Measurements from ENCODE around the gene ARHGEF37.

The ARHGEF37 gene

GRCh38 chr5:149598966-149599365 is 17.7 kb downstream of the ARHGEF37 start:
- no peak overlapping the region for H2BK15ac ChIP-seq (ENCODE audit: low read depth, poor library complexity, severe bottlenecking)
- no peak overlapping the region for H3K14ac ChIP-seq (ENCODE audit: low read length in 2 of 2)
- no peak overlapping the region for H2BK120ac ChIP-seq (ENCODE audit: low read depth, low read length)
- no peak overlapping the region for H4K91ac ChIP-seq (ENCODE audit: low read length)
- no peak overlapping the region for H3K27ac ChIP-seq (ENCODE audit: low read length, poor library complexity, severe bottlenecking)
- no peak overlapping the region for H3K18ac ChIP-seq (ENCODE audit: low read depth in 1 of 2, low read length in 2 of 2)
- H2BK5ac ChIP-seq (ENCODE audit: low read depth, low read length, poor library complexity, severe bottlenecking) = no peak overlapping the region
- peaks cover 0 to 27% of the 10 kb centered on the region in 2 experiments for H3K36me3 ChIP-seq (ENCODE audit: control insufficient read depth in 1 of 2, insufficient read depth in 2 of 2, low read depth in 1 of 2, low read length in 2 of 2)
- no peak for DNase-seq
- no peak overlapping the region for H4K8ac ChIP-seq (ENCODE audit: low read length)
- no peak overlapping the region for H3K4me2 ChIP-seq (ENCODE audit: low read length, poor library complexity, severe bottlenecking)
- no peaks in the 10 kb centered on the region for H3K27me3 ChIP-seq (ENCODE audit: control insufficient read depth in 1 of 2, insufficient read depth in 1 of 2, low read length in 2 of 2)
- 89% methylated on average over 3 of the region's 3 CpGs for WGBS
- H3K4me3 ChIP-seq (ENCODE audit: insufficient read depth in 1 of 2, low read depth in 1 of 2, low read length in 2 of 2) = no peak overlapping the region
- peaks cover 7% of the 10 kb centered on the region for H3K4me1 ChIP-seq (ENCODE audit: control insufficient read depth, insufficient read depth, low read depth, low read length)
- no peak overlapping the region for H3K23ac ChIP-seq (ENCODE audit: low read length in 2 of 2)
- H3K79me1 ChIP-seq (replicated peaks; ENCODE audit: low read length, poor library complexity, severe bottlenecking) = peaks cover 8% of the 10 kb centered on the region
- no peak overlapping the region for H2AK5ac ChIP-seq (ENCODE audit: low read length, severe bottlenecking)
- no peak overlapping the region for H3K4ac ChIP-seq (ENCODE audit: low read depth in 1 of 2, low read length in 2 of 2)
- H2BK12ac ChIP-seq (ENCODE audit: low read length in 2 of 2) = no peak overlapping the region
- no peak overlapping the region for H3K9ac ChIP-seq (ENCODE audit: low read length)
- H2AFZ ChIP-seq (ENCODE audit: low read depth, low read length) = no peak overlapping the region
- H3K9me3 ChIP-seq (ENCODE audit: control insufficient read depth, low read length) = no peaks in the 10 kb centered on the region

- Histone ChIP-seq H3K14ac (ENCODE audit: low read length in 2 of 2) (no peak overlapping the region), H3K9me3 (ENCODE audit: control insufficient read depth, low read length) (no peaks in the 10 kb centered on the region), H2BK15ac (ENCODE audit: low read depth, poor library complexity, severe bottlenecking) (no peak overlapping the region), H3K27ac (ENCODE audit: low read length, poor library complexity, severe bottlenecking) (no peak overlapping the region), H3K4ac (ENCODE audit: low read depth in 1 of 2, low read length in 2 of 2) (no peak overlapping the region), H3K4me1 (ENCODE audit: control insufficient read depth, insufficient read depth, low read depth, low read length) (peaks cover 6% of the 10 kb centered on the region), H3K18ac (ENCODE audit: low read depth in 1 of 2, low read length in 2 of 2) (no peak overlapping the region), H2BK120ac (ENCODE audit: low read depth, low read length) (no peak overlapping the region), H4K91ac (ENCODE audit: low read length) (no peak overlapping the region), H3K27me3 (ENCODE audit: control insufficient read depth in 1 of 2, insufficient read depth in 1 of 2, low read length in 2 of 2) (no peaks in the 10 kb centered on the region), H3K79me1 (replicated peaks; ENCODE audit: low read length, poor library complexity, severe bottlenecking) (peaks cover 6% of the 10 kb centered on the region), H2BK12ac (ENCODE audit: low read length in 2 of 2) (no peak overlapping the region), H2AK5ac (ENCODE audit: low read length, severe bottlenecking) (no peak overlapping the region), H3K23ac (ENCODE audit: low read length in 2 of 2) (no peak overlapping the region), H3K36me3 (ENCODE audit: control insufficient read depth in 1 of 2, insufficient read depth in 2 of 2, low read depth in 1 of 2, low read length in 2 of 2) (peaks cover 0 to 27% of the 10 kb centered on the region in 2 experiments), H2BK5ac (ENCODE audit: low read depth, low read length, poor library complexity, severe bottlenecking) (no peak overlapping the region), H2AFZ (ENCODE audit: low read depth, low read length) (no peak overlapping the region), H4K8ac (ENCODE audit: low read length) (no peak overlapping the region), H3K9ac (ENCODE audit: low read length) (no peak overlapping the region), H3K4me3 (ENCODE audit: insufficient read depth in 1 of 2, low read depth in 1 of 2, low read length in 2 of 2) (no peak overlapping the region), H3K4me2 (ENCODE audit: low read length, poor library complexity, severe bottlenecking) (no peak overlapping the region)
- 100% methylated on average over 1 of the region's 4 CpGs for WGBS
- no peak for DNase-seq
Observed at GRCh38 chr5:149599375-149599774, 18.1 kb downstream of the ARHGEF37 start.

DNA sequence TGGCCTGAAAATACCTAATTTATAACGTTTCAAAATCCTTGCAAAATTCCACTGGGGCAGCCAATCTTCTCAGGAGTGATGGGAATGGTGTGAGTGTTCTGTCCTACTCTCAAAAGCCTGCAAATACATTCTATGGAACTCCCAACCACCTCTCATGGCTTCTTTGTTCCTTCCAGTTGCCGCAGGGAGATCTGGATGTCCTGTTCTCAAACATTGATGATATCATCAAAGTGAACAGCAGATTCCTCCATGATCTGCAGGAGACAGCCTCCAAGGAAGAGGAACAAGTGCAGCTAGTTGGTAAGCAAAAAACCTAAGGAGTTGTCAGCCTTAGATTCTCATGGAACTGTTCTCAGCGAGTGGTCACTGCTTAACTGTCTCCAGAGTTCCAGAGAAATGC is 19.6 kb downstream of the ARHGEF37 start:
- H4K91ac ChIP-seq (ENCODE audit: low read length) = no peak overlapping the region
- no peak overlapping the region for H3K23ac ChIP-seq (ENCODE audit: low read length in 2 of 2)
- no peak overlapping the region for H4K8ac ChIP-seq (ENCODE audit: low read length)
- H2BK120ac ChIP-seq (ENCODE audit: low read depth, low read length) = no peak overlapping the region
- H3K27ac ChIP-seq (ENCODE audit: low read length, poor library complexity, severe bottlenecking) = no peak overlapping the region
- peaks cover 0 to 27% of the 10 kb centered on the region in 2 experiments for H3K36me3 ChIP-seq (ENCODE audit: control insufficient read depth in 1 of 2, insufficient read depth in 2 of 2, low read depth in 1 of 2, low read length in 2 of 2)
- H3K9ac ChIP-seq (ENCODE audit: low read length) = no peak overlapping the region
- DNase-seq = no peak
- no peak overlapping the region for H3K4me3 ChIP-seq (ENCODE audit: insufficient read depth in 1 of 2, low read depth in 1 of 2, low read length in 2 of 2)
- H3K4me1 ChIP-seq (ENCODE audit: control insufficient read depth, insufficient read depth, low read depth, low read length) = peaks cover 4% of the 10 kb centered on the region
- H2BK15ac ChIP-seq (ENCODE audit: low read depth, poor library complexity, severe bottlenecking) = no peak overlapping the region
- no peaks in the 10 kb centered on the region for H3K9me3 ChIP-seq (ENCODE audit: control insufficient read depth, low read length)
- H3K18ac ChIP-seq (ENCODE audit: low read depth in 1 of 2, low read length in 2 of 2) = no peak overlapping the region
- no peaks in the 10 kb centered on the region for H3K27me3 ChIP-seq (ENCODE audit: control insufficient read depth in 1 of 2, insufficient read depth in 1 of 2, low read length in 2 of 2)
- H3K14ac ChIP-seq (ENCODE audit: low read length in 2 of 2) = no peak overlapping the region
- no peak overlapping the region for H2AK5ac ChIP-seq (ENCODE audit: low read length, severe bottlenecking)
- no peak overlapping the region for H3K4ac ChIP-seq (ENCODE audit: low read depth in 1 of 2, low read length in 2 of 2)
- H3K4me2 ChIP-seq (ENCODE audit: low read length, poor library complexity, severe bottlenecking) = no peak overlapping the region
- no peak overlapping the region for H2BK12ac ChIP-seq (ENCODE audit: low read length in 2 of 2)
- H2AFZ ChIP-seq (ENCODE audit: low read depth, low read length) = no peak overlapping the region
- H3K79me1 ChIP-seq (replicated peaks; ENCODE audit: low read length, poor library complexity, severe bottlenecking) = peaks cover 8% of the 10 kb centered on the region
- WGBS = 92% methylated on average over 3 of the region's 3 CpGs
- no peak overlapping the region for H2BK5ac ChIP-seq (ENCODE audit: low read depth, low read length, poor library complexity, severe bottlenecking)

DNA sequence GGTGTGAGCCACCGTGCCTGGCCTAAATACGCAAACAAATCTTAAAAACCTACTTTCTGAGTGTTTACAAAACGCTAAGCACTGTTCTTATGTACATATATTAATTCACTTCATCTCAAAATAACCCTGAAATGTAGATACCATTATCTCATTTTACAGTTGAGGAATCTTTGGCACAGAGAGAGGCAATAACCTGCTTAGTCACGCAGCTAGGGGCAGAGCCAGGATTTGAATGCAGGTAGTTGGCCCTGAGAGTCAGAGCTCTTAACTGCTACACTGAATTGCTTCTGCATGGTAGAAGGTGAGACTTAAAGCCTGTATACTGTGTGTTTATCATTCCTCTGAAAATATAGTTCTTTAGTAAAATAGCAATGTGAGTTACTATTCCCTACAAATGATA is 21.9 kb downstream of the ARHGEF37 start:
- WGBS = 99% methylated on average over 4 of the region's 4 CpGs
- Histone ChIP-seq H3K79me1 (replicated peaks; ENCODE audit: low read length, poor library complexity, severe bottlenecking) (peaks cover 3% of the 10 kb centered on the region), H3K9me3 (ENCODE audit: control insufficient read depth, low read length) (no peaks in the 10 kb centered on the region), H3K27me3 (ENCODE audit: control insufficient read depth in 1 of 2, insufficient read depth in 1 of 2, low read length in 2 of 2) (no peaks in the 10 kb centered on the region), H2BK12ac (ENCODE audit: low read length in 2 of 2) (no peak overlapping the region), H2AFZ (ENCODE audit: low read depth, low read length) (no peak overlapping the region), H2AK5ac (ENCODE audit: low read length, severe bottlenecking) (no peak overlapping the region), H2BK120ac (ENCODE audit: low read depth, low read length) (no peak overlapping the region), H3K4me3 (ENCODE audit: insufficient read depth in 1 of 2, low read depth in 1 of 2, low read length in 2 of 2) (no peak overlapping the region), H3K4me2 (ENCODE audit: low read length, poor library complexity, severe bottlenecking) (no peak overlapping the region), H2BK5ac (ENCODE audit: low read depth, low read length, poor library complexity, severe bottlenecking) (no peak overlapping the region), H3K4me1 (ENCODE audit: control insufficient read depth, insufficient read depth, low read depth, low read length) (peaks cover 3% of the 10 kb centered on the region), H3K18ac (ENCODE audit: low read depth in 1 of 2, low read length in 2 of 2) (no peak overlapping the region), H2BK15ac (ENCODE audit: low read depth, poor library complexity, severe bottlenecking) (no peak overlapping the region), H3K23ac (ENCODE audit: low read length in 2 of 2) (no peak overlapping the region), H4K91ac (ENCODE audit: low read length) (no peak overlapping the region), H3K14ac (ENCODE audit: low read length in 2 of 2) (no peak overlapping the region), H3K27ac (ENCODE audit: low read length, poor library complexity, severe bottlenecking) (no peak overlapping the region), H3K4ac (ENCODE audit: low read depth in 1 of 2, low read length in 2 of 2) (no peak overlapping the region), H4K8ac (ENCODE audit: low read length) (no peak overlapping the region), H3K36me3 (ENCODE audit: control insufficient read depth in 1 of 2, insufficient read depth in 2 of 2, low read depth in 1 of 2, low read length in 2 of 2) (peaks cover 0 to 26% of the 10 kb centered on the region in 2 experiments), H3K9ac (ENCODE audit: low read length) (no peak overlapping the region)
- no peak for DNase-seq

Data from mesenchymal stem cell (in vitro differentiated cells and primary cell).